Activated CD8-positive, alpha-beta memory T cell treated with anti-CD3 and anti-CD28 coated beads, Interleukin-2, amount 10 ng/mL, durations not matched to agents 7 days and 5 days (primary cell): Measurements from ENCODE around the gene COL6A1. TPM values are rescaled to one million over a fixed set of nuclear protein-coding genes. Genes with fewer than 3 reads are reported as not detected.
"Not testable (repeated sequence)": the region's sequence is repeated elsewhere in the genome, so short reads cannot be mapped to it uniquely, and the experiment has no call there.

ENCODE experiments used
- ATAC-seq: fragments of 150-1000 bp; cut with Tn5 transposase; one replicate; pipeline ENCODE4 v1.10.0; 2021; ENCODE audit warnings: moderate library complexity
- CTCF ChIA-PET: fragments of 350-600 bp; sonication (Branson Sonifier 250); formaldehyde crosslinking; loops from one replicate; lab custom pipeline; 2021; ENCODE audit warnings: antibody characterized with exemption; lab: Charles Lee
- DNase-seq: peaks from one replicate; pipeline ENCODE4 v3.0.0-alpha.2; 2020
- H3K27ac Mint-ChIP-seq: one replicate; pipeline ENCODE4 v1.8.0; 2021; ENCODE audit warnings: mild to moderate bottlenecking, mixed read lengths
- H3K27me3 Mint-ChIP-seq: one replicate; pipeline ENCODE4 v1.8.0; 2021; ENCODE audit warnings: mixed read lengths
- H3K36me3 Mint-ChIP-seq: one replicate; pipeline ENCODE4 v1.8.0; 2021; ENCODE audit warnings: mild to moderate bottlenecking, mixed read lengths
- H3K4me1 Mint-ChIP-seq: one replicate; pipeline ENCODE4 v1.8.0; 2021; ENCODE audit warnings: mixed read lengths
- H3K4me3 Mint-ChIP-seq: one replicate; pipeline ENCODE4 v1.8.0; 2021; ENCODE audit warnings: mild to moderate bottlenecking, moderate library complexity, mixed read lengths
- H3K9me3 Mint-ChIP-seq: one replicate; pipeline ENCODE4 v1.8.0; 2022; ENCODE audit warnings: low read depth, mixed read lengths
- total RNA-seq, 2 experiments: library from RNA; stranded (reverse); gene quantifications; one replicate each; pipeline ENCODE4 v1.2.3, GENCODE V29; 2021

Gene COL6A1
- total RNA-seq, 2 experiments from 2014 or later = 0.12 to 5.4 TPM

DNA sequence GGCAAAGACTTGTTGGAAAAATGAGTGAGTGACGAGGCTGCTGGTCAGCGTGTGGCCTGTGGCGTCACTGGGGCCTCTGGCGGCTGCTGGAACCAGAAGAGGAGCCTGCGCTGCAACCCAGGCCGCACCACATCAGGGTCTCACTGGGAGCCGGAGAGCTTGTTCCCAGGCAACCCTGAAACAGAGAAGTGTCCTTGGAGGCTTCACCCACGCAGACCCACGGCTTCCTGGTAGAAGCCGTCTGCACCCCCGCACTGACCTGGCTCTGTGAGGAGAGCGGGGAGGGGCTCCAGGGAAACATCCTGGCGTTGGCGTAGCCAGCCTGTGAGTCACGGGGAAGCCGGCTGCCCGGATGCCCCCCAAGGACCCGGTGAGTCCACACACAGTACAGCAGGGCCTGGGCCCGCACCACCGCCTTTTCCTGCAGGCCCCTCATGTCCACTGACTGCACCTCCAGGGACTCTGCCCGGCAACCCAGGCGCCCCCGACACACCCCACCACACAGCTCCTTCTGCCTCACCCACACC, 57.4 kb downstream of the COL6A1 start:
- H3K27me3 Mint-ChIP-seq = no peaks in the 10 kb centered on the region
- no peaks in the 10 kb centered on the region for H3K4me1 Mint-ChIP-seq
- H3K36me3 Mint-ChIP-seq = no peaks in the 10 kb centered on the region
- ATAC-seq (no peak), DNase-seq (no peak)
- no peaks in the 10 kb centered on the region for H3K9me3 Mint-ChIP-seq
- no peak overlapping the region for H3K4me3 Mint-ChIP-seq
- H3K27ac Mint-ChIP-seq = no peak overlapping the region
- CTCF ChIA-PET = no interaction called here

DNA sequence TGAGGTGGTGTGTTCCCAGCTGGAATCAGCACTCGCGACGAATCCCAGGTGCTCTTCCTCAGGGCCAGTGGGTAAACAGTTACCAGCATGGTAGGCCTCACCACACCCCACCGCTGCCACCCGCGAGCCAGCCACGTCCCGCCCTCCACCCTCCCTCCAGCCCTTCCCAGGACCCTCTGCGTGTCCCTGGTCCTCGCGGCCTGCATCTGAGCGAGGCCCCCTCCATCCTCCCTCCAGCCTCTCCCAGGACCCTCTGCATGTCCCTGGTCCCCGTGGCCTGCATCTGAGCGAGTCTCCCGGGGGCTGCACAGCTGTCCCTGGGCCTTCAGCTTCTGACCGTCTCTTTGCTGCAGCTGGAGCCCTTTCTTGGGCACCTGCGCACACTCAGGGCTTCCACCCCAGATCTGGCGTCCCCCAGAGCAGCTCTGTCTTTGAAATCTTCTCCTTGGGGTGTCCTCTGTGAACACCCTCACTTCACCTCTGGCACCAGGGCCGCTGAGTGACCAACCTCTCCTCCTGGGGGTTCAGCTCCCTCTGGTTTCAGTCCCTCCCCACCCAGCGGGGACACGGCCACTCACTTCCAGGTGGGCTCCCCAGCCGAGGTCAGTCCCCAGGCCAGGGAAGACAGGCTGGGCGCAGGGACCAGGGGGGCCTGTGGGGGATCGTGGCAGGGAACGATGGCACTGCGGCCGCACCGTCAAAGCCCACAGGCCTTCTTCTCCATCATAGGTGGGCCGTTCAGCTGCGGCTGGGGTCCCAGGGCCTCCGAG, 58.5 kb downstream of the COL6A1 start:
- ATAC-seq (no peak), DNase-seq (peak; percentile 34)
- no peaks in the 10 kb centered on the region for H3K4me1 Mint-ChIP-seq
- H3K4me3 Mint-ChIP-seq = no peak overlapping the region
- H3K27me3 Mint-ChIP-seq = no peaks in the 10 kb centered on the region
- no peaks in the 10 kb centered on the region for H3K36me3 Mint-ChIP-seq
- no peaks in the 10 kb centered on the region for H3K9me3 Mint-ChIP-seq
- no peak overlapping the region for H3K27ac Mint-ChIP-seq
- CTCF ChIA-PET = no interaction called here

DNA sequence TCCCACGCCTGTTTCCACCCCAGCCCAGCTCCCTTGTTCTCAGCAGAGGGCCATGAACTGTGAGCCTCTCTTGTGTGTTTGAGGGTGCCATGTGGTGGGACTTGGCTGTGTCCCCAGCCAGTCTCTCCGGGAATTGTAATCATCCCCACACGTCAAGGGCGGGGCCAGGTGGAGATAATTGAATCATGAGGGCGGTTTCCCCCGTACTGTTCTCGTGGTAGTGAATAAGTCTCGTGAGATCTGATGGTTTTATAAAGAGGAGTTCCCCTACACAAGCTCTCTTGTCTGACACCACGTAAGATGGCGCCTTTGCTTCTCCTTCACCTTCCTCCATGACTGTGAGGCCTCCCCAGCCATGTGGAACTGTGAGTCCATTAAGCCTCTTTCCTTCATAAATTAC, 59.1 kb downstream of the COL6A1 start:
- no peak overlapping the region for H3K27ac Mint-ChIP-seq
- DNase-seq = no peak
- no peak overlapping the region for H3K4me3 Mint-ChIP-seq
- CTCF ChIA-PET = no interaction called here
- no peaks in the 10 kb centered on the region for H3K4me1 Mint-ChIP-seq
- H3K27me3 Mint-ChIP-seq = no peaks in the 10 kb centered on the region
- H3K36me3 Mint-ChIP-seq = no peaks in the 10 kb centered on the region
- no peaks in the 10 kb centered on the region for H3K9me3 Mint-ChIP-seq
- ATAC-seq = no peak

DNA sequence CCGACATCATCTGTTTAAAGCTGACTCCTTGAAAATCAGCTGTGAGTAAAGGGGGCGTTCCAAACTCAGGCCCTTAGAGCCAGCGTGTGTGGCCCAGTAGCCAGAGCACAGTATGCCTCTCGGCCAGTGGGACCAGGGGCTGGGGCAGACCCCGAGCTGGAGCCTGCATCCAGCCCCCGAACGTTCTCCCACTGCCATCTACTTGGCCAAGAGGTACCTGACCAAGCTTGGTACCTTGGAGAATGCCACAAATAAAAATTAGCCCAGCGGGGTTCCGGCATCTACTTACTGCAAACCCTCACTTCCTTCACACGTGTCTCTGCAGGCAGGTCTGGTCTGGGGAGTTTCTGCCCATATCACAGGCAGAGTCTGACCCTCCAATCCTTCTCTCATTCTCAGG, 59.6 kb downstream of the COL6A1 start:
- CTCF ChIA-PET = no interaction called here

DNA sequence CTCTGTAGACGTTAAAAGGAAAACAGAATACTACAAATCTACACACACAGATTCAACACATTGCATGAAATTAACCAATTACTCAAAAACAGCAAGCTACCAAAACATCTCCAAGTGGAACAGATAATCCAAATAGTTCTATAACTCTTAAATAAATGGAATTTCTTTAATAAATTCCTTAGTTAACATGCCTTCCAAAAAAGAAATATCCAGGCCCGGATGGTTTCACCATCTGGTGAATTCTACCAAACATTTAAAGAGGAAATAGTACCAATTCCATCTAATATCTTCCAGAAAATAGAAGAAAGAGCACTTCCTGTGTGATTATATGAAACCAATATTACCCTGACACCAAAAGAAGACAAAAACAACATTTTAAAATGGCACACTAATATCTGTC, 63.6 kb downstream of the COL6A1 start:
- H3K36me3 Mint-ChIP-seq = no peaks in the 10 kb centered on the region
- DNase-seq (no peak), ATAC-seq (no peak)
- H3K4me3 Mint-ChIP-seq = no peak overlapping the region
- no peaks in the 10 kb centered on the region for H3K4me1 Mint-ChIP-seq
- H3K27ac Mint-ChIP-seq = no peak overlapping the region
- CTCF ChIA-PET = no interaction called here
- no peaks in the 10 kb centered on the region for H3K27me3 Mint-ChIP-seq
- H3K9me3 Mint-ChIP-seq = no peaks in the 10 kb centered on the region

More for the DNA sequence above, 59.6 kb downstream of the COL6A1 start:
- Mint-ChIP-seq H3K27me3 (no peaks in the 10 kb centered on the region), H3K4me1 (no peaks in the 10 kb centered on the region), H3K36me3 (no peaks in the 10 kb centered on the region), H3K27ac (no peak overlapping the region), H3K4me3 (no peak overlapping the region), H3K9me3 (no peaks in the 10 kb centered on the region)
- DNase-seq (no peak), ATAC-seq (no peak)

DNA sequence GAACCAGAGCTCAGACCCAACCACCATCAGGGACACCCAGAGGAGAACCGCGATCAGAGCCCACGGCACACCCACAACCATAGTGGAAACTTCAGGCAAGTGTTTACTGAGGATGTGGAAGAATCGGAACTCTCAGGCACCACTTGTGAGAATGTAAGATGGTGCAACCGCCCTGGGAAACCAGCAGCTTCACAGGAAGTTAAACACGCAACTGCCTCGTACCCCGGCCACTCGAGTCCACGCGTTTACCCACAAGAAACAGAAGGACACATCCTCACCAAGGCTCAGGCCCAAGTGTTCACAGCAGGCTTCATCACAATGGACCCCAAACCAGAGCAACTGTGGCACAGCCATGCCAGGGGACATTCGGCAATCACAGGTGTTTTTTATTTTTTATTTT, 64.9 kb downstream of the COL6A1 start:
- no peaks in the 10 kb centered on the region for H3K27me3 Mint-ChIP-seq
- CTCF ChIA-PET = no interaction called here
- no peaks in the 10 kb centered on the region for H3K9me3 Mint-ChIP-seq
- ATAC-seq (no peak), DNase-seq (no peak)
- no peak overlapping the region for H3K27ac Mint-ChIP-seq
- no peaks in the 10 kb centered on the region for H3K4me1 Mint-ChIP-seq
- no peaks in the 10 kb centered on the region for H3K36me3 Mint-ChIP-seq
- H3K4me3 Mint-ChIP-seq = no peak overlapping the region

DNA sequence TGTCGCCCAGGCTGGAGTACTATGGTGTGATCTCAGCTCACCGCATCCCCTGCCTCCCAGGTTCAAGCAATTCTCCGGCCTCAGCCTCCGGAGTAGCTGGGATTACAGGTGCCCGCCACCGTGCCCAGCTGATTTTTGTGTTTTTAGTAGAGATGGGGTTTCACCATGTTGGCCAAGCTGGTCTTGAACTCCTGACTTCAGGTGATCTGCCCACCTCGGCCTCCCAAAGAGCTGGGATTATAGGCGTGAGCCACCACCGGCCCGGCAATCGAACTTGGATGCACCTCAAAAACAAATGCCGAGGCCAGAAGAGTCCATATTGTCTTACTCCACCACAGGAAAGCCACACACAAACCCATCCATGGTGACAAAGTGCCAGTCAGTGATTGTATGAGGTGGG, 65.3 kb downstream of the COL6A1 start:
- H3K4me3 Mint-ChIP-seq, H3K36me3 Mint-ChIP-seq, ATAC-seq, H3K4me1 Mint-ChIP-seq, H3K27me3 Mint-ChIP-seq, DNase-seq, H3K9me3 Mint-ChIP-seq, CTCF ChIA-PET, H3K27ac Mint-ChIP-seq: not testable (repeated sequence)

DNA sequence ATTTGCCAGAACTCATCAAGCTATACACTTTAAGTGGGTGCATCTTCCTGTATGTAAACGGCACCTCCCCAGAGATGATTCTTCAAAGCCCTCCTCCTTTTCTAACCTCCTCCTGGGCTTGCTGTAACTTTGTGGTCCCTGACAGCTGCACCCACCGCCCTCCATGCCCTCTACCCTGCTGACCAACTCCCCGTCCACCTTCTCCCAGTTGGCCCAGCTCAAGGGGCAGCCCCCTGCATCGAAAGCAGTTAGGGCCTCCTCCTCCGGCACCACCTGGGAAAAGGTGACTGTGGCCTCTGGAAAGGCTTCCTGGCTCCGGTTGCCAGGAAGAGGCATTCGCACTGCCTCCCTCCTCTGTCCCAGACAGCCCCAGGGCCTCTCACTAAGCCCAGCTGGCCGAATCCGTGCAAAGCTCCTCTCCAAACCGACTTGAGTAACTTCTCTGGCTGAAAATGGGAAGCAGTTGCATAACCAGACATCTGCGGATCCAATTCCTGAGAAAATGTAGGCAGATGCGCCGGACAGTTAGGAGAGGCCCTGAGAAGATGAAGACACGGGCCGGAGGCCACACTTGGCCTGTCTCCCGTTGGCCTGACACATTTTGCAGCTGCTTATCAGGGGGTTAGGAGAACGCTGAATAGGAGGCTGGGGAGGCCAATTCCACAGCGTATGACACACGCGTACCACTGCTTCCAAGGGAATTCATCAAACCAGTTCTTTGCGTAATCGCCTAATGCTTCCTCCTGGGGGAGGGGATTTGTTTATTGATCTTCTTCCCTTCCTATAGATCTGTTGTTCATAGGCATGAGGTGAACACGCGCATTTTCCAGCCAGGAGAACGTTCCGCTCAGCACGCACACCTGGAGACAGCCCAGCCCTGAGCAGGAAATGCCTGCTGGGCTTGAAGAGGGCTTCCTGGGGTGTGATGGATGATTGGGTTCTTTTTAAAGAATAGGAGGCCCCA, 67.6 kb downstream of the COL6A1 start:
- H3K4me3 Mint-ChIP-seq = no peak overlapping the region
- H3K4me1 Mint-ChIP-seq = no peaks in the 10 kb centered on the region
- DNase-seq (no peak), ATAC-seq (no peak)
- no peak overlapping the region for H3K27ac Mint-ChIP-seq
- no peaks in the 10 kb centered on the region for H3K9me3 Mint-ChIP-seq
- CTCF ChIA-PET = no interaction called here
- H3K36me3 Mint-ChIP-seq = no peaks in the 10 kb centered on the region
- no peaks in the 10 kb centered on the region for H3K27me3 Mint-ChIP-seq

DNA sequence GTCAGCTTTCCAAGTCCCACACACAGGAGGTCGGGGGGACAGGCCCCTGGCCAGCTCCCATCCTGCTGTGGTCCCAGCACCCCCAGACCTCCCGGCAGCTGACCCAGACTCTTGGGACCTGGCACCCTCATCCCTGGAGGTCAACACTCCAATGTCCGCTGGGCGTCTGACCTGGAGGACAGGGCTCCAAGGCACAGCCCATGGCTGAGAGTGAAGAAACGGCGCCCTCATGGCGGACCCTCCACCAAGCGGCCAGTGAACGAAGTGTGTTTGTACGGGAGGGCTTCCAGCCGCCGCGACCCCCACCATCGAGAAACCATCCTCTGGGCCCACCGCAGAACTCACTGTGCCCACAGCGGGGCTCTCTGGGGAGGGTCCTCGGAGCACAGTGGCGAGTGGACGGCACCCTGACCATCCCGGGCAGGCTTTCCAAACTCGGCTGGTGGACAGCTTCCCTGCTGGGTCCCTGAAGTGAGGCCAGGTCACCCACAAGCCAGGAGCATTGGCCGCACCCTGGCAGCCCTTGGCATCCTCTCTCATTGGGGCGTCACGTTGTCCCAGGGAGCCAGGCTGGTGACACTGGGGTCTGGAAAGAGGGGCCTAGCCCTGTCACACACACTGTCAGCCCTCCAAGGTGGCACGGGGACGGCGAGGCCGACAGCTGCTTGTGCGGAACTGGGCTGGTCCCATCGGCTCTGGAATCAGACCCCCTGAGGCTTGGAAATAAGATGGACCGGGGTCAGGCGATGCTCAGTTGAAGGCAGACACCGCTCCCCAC, 68.5 kb downstream of the COL6A1 start:
- no peaks in the 10 kb centered on the region for H3K27me3 Mint-ChIP-seq
- H3K4me1 Mint-ChIP-seq = no peaks in the 10 kb centered on the region
- H3K36me3 Mint-ChIP-seq = no peaks in the 10 kb centered on the region
- DNase-seq = no peak
- no peak for ATAC-seq
- CTCF ChIA-PET = no interaction called here
- H3K27ac Mint-ChIP-seq = no peak overlapping the region
- H3K4me3 Mint-ChIP-seq = no peak overlapping the region
- H3K9me3 Mint-ChIP-seq = no peaks in the 10 kb centered on the region

DNA sequence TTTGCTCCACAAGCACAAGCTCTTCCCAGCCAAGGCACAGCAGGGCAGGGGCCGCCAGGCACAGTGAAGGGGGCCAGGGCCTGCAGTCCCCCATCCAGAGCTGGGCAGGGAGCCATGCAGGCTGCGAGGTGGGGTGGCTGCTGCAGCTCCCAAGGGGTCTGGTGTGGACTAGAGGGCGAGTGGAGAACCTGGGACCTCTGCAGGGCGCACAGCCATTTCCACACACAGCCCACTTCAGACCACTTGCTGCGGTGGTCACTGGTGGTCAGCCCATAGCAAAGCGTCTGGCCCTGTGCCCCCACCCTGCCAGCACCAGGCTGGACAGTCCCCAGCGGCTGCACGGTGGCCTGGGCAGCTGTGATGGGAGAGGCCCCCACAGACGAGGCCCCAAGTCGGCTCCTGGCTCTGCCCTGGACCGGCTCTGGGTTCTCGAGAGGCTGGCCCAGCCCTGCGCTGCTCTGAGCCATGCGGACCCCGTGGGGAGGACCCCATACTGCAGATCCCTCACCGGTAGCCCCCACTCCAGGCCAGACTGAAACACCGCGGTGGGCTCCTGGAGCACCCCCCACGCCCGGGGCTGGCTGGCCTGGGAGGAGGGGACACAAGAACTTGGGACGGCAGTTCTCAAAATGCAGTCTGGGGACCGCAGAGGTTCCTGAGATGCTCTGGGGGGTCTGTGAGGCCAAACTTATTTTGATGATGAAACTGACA, 69.3 kb downstream of the COL6A1 start:
- H3K4me1 Mint-ChIP-seq = no peaks in the 10 kb centered on the region
- DNase-seq (no peak), ATAC-seq (no peak)
- no peak overlapping the region for H3K4me3 Mint-ChIP-seq
- H3K36me3 Mint-ChIP-seq = no peaks in the 10 kb centered on the region
- H3K27me3 Mint-ChIP-seq = no peaks in the 10 kb centered on the region
- no peak overlapping the region for H3K27ac Mint-ChIP-seq
- CTCF ChIA-PET = no interaction called here
- no peaks in the 10 kb centered on the region for H3K9me3 Mint-ChIP-seq

DNA sequence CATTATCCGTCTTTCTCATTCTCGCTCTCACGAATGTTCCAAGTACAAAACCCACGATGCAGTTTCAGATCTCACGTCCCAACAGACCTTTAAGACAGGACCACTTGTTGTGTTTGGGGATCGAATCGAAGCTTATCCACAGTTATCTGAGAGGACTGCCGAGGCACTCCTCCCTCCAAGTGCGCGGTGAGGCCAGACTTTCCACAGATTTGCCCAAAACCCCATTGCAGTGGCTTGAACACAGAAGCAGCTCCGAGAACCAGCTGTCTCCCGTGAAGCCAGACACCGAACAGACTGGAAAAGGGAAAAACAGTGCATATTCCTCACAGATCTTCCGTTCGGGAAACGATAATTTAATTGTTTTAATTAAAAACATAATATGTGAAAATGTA, 69.8 kb downstream of the COL6A1 start:
- H3K27ac Mint-ChIP-seq = no peak overlapping the region
- peaks cover 5% of the 10 kb centered on the region for H3K27me3 Mint-ChIP-seq
- H3K4me1 Mint-ChIP-seq = peaks cover 2% of the 10 kb centered on the region
- DNase-seq = no peak
- H3K9me3 Mint-ChIP-seq = no peaks in the 10 kb centered on the region
- no peak overlapping the region for H3K4me3 Mint-ChIP-seq
- ATAC-seq = no peak
- CTCF ChIA-PET = no interaction called here
- no peaks in the 10 kb centered on the region for H3K36me3 Mint-ChIP-seq

DNA sequence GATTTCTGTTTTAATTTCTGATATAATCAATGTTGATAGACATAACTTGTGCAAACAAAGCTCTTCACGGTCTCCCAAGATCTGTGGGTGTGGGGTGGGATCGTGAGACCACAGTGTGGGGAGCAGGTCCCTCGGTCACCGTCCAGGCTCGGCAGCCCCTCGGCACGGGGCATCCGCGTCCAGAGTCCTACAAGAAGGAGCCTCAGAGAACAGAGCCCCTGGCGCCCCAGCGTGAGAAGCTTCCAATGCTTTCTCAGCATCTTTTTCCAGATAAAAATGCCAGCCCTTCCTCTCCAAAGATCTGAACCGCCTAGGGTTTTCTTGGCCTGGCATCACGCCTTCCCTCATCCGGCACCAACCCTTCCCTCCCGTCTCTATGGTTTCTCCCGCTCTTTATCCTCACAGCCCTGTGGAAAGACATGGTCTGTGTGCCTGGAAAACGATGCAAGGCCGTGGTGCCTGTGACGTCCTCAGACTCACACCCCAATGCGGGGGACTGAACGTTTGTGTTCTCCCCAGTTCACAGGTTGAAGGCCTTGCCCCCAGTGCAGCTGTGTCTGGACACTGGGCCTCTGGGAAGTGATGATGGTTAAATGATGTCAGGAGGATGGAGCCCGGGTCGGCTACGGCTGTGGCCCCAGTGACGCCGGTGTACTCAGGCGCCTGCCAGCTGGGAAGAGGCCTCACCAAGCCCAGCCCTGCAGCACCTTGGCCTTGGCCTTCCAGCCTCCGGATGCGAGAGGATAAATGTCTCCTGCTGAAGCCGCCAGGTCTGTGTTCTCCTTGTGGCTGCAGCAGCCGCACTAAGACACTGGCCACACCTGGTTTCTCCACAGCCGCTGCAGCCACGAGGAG, 70.5 kb downstream of the COL6A1 start:
- ATAC-seq (no peak), DNase-seq (no peak)
- H3K27ac Mint-ChIP-seq = no peak overlapping the region
- no peak overlapping the region for H3K4me3 Mint-ChIP-seq
- CTCF ChIA-PET = no interaction called here
- peaks cover 5% of the 10 kb centered on the region for H3K27me3 Mint-ChIP-seq
- H3K36me3 Mint-ChIP-seq = no peaks in the 10 kb centered on the region
- H3K4me1 Mint-ChIP-seq = peaks cover 2% of the 10 kb centered on the region
- H3K9me3 Mint-ChIP-seq = no peaks in the 10 kb centered on the region
